Measurements from ENCODE around the gene HACD4. TPM values are rescaled to one million over a fixed set of nuclear protein-coding genes. Genes with fewer than 3 reads are reported as not detected.
A peak's percentile ranks its signal among the peaks of the same experiment; 100 is the strongest.

The HACD4 gene, protein sequence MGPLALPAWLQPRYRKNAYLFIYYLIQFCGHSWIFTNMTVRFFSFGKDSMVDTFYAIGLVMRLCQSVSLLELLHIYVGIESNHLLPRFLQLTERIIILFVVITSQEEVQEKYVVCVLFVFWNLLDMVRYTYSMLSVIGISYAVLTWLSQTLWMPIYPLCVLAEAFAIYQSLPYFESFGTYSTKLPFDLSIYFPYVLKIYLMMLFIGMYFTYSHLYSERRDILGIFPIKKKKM
- total RNA-seq (1 to 10 TPM in 1 of 6 donors, under 1 TPM in 5; 0.09 to 1.7 (median 0.24) TPM), polyA plus RNA-seq (under 1 TPM; 0.23 to 0.33 TPM)

DNA sequence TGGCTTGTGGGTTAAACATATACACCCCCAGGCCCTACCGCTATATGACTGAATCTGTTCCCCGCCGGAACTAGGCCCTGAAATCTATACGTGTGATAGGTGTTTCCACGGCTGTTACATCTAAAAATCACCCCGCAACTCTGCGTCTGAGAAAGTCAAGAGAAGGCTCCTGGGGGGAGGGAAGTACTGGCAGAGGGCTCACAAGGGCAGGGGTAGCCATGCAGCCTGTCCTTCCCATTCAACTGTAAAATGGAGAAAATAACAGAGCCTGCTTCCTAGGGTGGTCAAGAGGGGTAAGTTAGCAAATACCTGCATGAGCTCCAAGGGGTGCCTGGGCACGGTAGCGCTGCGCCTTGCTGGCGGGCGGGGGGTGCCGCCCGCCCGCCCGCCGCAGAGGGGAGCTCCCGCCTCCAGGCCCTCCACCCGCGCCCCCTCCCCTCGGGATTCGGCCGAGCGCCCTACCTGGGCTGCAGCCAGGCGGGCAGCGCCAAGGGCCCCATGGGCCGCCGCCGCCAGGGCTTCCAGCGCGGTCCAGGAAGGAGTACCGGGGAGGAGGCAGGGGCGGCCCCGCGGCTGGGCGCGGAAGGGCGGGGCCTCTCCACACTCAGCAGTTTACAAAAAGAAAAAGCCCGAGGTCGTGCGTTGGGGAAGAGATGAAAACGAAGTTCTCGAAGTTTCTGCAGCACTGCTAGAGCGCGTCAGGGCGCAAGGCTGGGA lies at the start of gene HACD4:
Gene HACD4, minus strand, starts transcription at position 550 of the 717 bp plus-strand sequence. Its CDS starts 50 bp downstream, at position 500.
- no peaks in the 10 kb centered on the region for H3K36me3 ChIP-seq
- H3K9me3 ChIP-seq: no peaks in the 10 kb centered on the region
- ATAC-seq (peak; percentile 83 to 90 (median 87)), FAIRE-seq (no peak), DNase-seq (peak; percentile 2 to 71 (median 39))
- intact Hi-C loops (cut with DNase I): no loop called here
- TF ChIP-seq, protein P1, sequence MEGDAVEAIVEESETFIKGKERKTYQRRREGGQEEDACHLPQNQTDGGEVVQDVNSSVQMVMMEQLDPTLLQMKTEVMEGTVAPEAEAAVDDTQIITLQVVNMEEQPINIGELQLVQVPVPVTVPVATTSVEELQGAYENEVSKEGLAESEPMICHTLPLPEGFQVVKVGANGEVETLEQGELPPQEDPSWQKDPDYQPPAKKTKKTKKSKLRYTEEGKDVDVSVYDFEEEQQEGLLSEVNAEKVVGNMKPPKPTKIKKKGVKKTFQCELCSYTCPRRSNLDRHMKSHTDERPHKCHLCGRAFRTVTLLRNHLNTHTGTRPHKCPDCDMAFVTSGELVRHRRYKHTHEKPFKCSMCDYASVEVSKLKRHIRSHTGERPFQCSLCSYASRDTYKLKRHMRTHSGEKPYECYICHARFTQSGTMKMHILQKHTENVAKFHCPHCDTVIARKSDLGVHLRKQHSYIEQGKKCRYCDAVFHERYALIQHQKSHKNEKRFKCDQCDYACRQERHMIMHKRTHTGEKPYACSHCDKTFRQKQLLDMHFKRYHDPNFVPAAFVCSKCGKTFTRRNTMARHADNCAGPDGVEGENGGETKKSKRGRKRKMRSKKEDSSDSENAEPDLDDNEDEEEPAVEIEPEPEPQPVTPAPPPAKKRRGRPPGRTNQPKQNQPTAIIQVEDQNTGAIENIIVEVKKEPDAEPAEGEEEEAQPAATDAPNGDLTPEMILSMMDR (IDR thresholded peaks at IDR 0.05): no peak
- H3K27me3 ChIP-seq: no peaks in the 10 kb centered on the region
- H3K27ac ChIP-seq: peak within 1 kb of the TSS in 3 of 4 donors; percentile 8 to 46 (median 41)
- no peaks in the 10 kb centered on the region for H3K4me1 ChIP-seq
- H3K4me3 ChIP-seq: peak within 1 kb of the TSS; percentile 15 to 47 (median 28)
- 10 to 13% methylated on average over 35 to 46 of the region's 46 CpGs for WGBS, 2 donors

DNA sequence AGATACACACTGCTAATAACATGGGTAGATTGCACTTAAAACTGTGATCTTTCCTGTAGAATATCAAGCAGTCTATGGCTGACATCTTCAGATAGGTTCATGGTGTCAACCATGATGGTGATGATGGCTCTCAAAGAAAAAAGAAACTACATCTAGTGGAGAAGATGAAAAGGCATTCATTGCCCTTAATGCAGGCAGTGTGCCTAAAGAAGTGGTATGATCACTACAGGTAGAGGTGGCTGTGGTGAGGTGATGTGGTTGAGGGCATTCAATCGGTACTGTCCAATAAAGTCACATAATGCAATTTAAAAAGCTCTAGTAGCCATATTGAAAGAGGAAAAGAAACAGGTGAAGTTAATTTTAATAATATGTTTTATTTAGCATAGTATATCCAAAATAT lies 49.4 kb upstream of the HACD4 start:
- no peaks in the 10 kb centered on the region for H3K4me1 ChIP-seq
- 90 to 100% methylated on average over 1 of the region's 1 CpG for WGBS, 2 donors
- no peak overlapping the region for H3K4me3 ChIP-seq
- no peak for FAIRE-seq
- no peak for DNase-seq
- no peaks in the 10 kb centered on the region for H3K36me3 ChIP-seq
- H3K27ac ChIP-seq: no peak overlapping the region
- TF ChIP-seq, protein P1 (IDR thresholded peaks at IDR 0.05): no peak
- no peak for ATAC-seq
- no peaks in the 10 kb centered on the region for H3K27me3 ChIP-seq
- H3K9me3 ChIP-seq: no peaks in the 10 kb centered on the region
- intact Hi-C loops (cut with DNase I): no loop called here

DNA sequence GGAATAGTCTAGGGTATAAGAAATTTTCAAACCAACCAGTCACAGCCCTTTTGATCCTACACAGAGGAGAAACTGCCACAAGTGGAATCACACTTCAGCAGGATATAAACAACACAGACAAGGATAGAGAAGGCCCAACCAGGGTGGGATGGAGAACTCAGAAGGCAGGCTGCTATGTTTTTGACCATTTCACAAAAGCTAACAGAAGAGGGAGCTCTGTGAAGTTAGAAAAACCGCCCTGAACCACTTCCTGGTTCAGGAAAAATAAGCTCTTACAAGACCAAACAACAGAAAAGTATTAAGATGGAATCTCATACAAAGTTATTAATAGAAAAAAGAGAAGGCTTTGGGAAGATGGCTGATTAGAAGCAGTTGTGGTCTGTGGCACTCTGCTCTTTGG lies 47.3 kb upstream of the HACD4 start:
- FAIRE-seq: no peak
- no peaks in the 10 kb centered on the region for H3K27me3 ChIP-seq
- TF ChIP-seq, protein P1 (IDR thresholded peaks at IDR 0.05): no peak
- no peaks in the 10 kb centered on the region for H3K4me1 ChIP-seq
- no peak for DNase-seq
- H3K4me3 ChIP-seq: no peak overlapping the region
- no peaks in the 10 kb centered on the region for H3K36me3 ChIP-seq
- no peak overlapping the region for H3K27ac ChIP-seq
- 69 to 74% methylated on average over 1 of the region's 1 CpG for WGBS, 2 donors
- ATAC-seq: no peak
- H3K9me3 ChIP-seq: no peaks in the 10 kb centered on the region
- intact Hi-C loops (cut with DNase I): no loop called here

DNA sequence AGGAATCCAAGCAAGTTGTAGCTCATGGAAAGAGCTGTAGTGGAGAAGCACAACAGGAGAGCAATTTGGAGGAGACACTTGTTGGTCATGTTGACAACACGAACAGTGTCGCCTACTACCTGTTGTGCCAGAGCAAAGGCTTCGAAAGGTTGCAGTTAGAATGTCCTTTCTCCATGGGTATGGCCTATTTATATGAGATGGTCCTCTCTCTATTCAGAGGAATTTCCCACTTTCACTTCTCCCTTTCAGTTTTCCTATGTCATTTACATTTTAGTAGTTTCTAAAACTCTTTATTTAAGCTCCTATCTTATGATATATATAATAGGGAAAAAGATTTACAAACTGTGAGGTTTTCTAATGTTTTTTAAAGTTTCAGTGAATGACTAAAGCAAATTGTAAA lies 46.3 kb upstream of the HACD4 start, which contains the start of gene IFNB1:
Gene IFNB1, minus strand, starts transcription at position 162 of the 400 bp plus-strand sequence. Its CDS starts 73 bp downstream, at position 89.
- DNase-seq: no peak
- no peaks in the 10 kb centered on the region for H3K9me3 ChIP-seq
- no peak for ATAC-seq
- no peak for FAIRE-seq
- H3K27ac ChIP-seq: no peak within 1 kb of the TSS
- intact Hi-C loops (cut with DNase I): no loop called here
- no peaks in the 10 kb centered on the region for H3K36me3 ChIP-seq
- H3K4me1 ChIP-seq: no peaks in the 10 kb centered on the region
- WGBS, 2 donors: 65 to 81% methylated on average over 3 of the region's 3 CpGs
- H3K4me3 ChIP-seq: no peak within 1 kb of the TSS
- TF ChIP-seq, protein P1 (IDR thresholded peaks at IDR 0.05): no peak
- no peaks in the 10 kb centered on the region for H3K27me3 ChIP-seq
